H1 (cell line): ENCODE measurements around the gene PDHX. TPM values are rescaled to one million over a fixed set of nuclear protein-coding genes. Genes with fewer than 3 reads are reported as not detected.

Source experiments
- CTCF ChIA-PET: fragments of 300-600 bp; sonication (Branson Sonifier 250); formaldehyde crosslinking; loops from one replicate; lab custom pipeline; 2021; ENCODE audit not compliant: partially characterized antibody; lab: Charles Lee
- POLR2A ChIA-PET: fragments of 300-600 bp; sonication (Branson Sonifier 250); formaldehyde crosslinking; loops from one replicate; lab custom pipeline; 2021; ENCODE audit warnings: inconsistent platforms; ENCODE audit not compliant: partially characterized antibody; lab: Charles Lee
- DNase-seq, 2 experiments: peaks; one replicate each; pipeline versions ENCODE4 v3.0.0 to v3.0.0-alpha.2; 2010 to 2022; ENCODE audit warnings: low spot score in 2 of 2, low read depth in 1 of 2, mixed read lengths in 1 of 2
- FAIRE-seq: peaks from 2 replicates; lab custom pipeline; 2011; peaks lifted over from hg19 to GRCh38; lab: Jason Lieb, UNC
- H2AFZ ChIP-seq: 2 replicates; pipeline ENCODE4 v1.8.1; 2012; ENCODE audit warnings: low read length, inconsistent platforms
- H2AK5ac ChIP-seq: 2 replicates; pipeline ENCODE4 v1.6.1; 2013; ENCODE audit warnings: low read depth, low read length
- H2BK120ac ChIP-seq: replicated peaks from 2 replicates; pipeline ENCODE3; 2013; ENCODE audit warnings: low read depth, low read length, inconsistent platforms
- H2BK12ac ChIP-seq: 2 replicates; pipeline ENCODE4 v1.6.1; 2013; ENCODE audit warnings: low read depth, low read length
- H2BK15ac ChIP-seq: 2 replicates; pipeline ENCODE4 v1.6.1; 2013; ENCODE audit warnings: low read length
- H2BK20ac ChIP-seq: 2 replicates; pipeline ENCODE4 v1.6.1; 2013; ENCODE audit warnings: low read length
- H2BK5ac ChIP-seq: 2 replicates; pipeline ENCODE4 v1.6.1; 2013; ENCODE audit warnings: low read depth, low read length
- H3K14ac ChIP-seq: 2 replicates; pipeline ENCODE4 v1.6.1; 2013; ENCODE audit warnings: inconsistent platforms; ENCODE audit not compliant: insufficient read length
- H3K18ac ChIP-seq: 2 replicates; pipeline ENCODE4 v1.6.1; 2013; ENCODE audit warnings: low read length; ENCODE audit errors: extremely low read depth
- H3K23ac ChIP-seq: 2 replicates; pipeline ENCODE4 v1.6.1; 2013; ENCODE audit warnings: inconsistent platforms; ENCODE audit not compliant: insufficient read length
- H3K23me2 ChIP-seq: 2 replicates; pipeline ENCODE4 v1.6.1; 2013; ENCODE audit warnings: low read depth, low read length
- H3K27ac ChIP-seq: 2 replicates; pipeline ENCODE4 v1.6.1; 2011; ENCODE audit warnings: low read depth, low read length, inconsistent platforms
- H3K27me3 ChIP-seq, 4 experiments: replicated peaks in 1 of 4; 1 replicate in 1 of 4; 2 replicates in 3 of 4; pipeline versions ENCODE4 v1.6.1 to v1.8.1; 2011 to 2013; ENCODE audit warnings: low read length in 3 of 4, mild to moderate bottlenecking in 3 of 4, inconsistent platforms in 2 of 4, mixed read lengths in 2 of 4, moderate library complexity in 1 of 4; ENCODE audit not compliant: control insufficient read depth in 3 of 4, insufficient read depth in 3 of 4; ENCODE audit errors: extremely low read depth in 1 of 4
- H3K36me3 ChIP-seq, 4 experiments: 2 replicates each; pipeline versions ENCODE4 v1.6.1 to v1.8.1; 2011 to 2013; ENCODE audit warnings: mild to moderate bottlenecking in 4 of 4, low read length in 3 of 4, moderate library complexity in 2 of 4, control low read depth in 1 of 4, inconsistent platforms in 1 of 4; ENCODE audit not compliant: insufficient read depth in 4 of 4, control insufficient read depth in 2 of 4
- H3K4ac ChIP-seq: replicated peaks from 2 replicates; pipeline ENCODE3; 2013; ENCODE audit warnings: low read length, low read depth, mixed read lengths, inconsistent platforms; ENCODE audit not compliant: insufficient read length
- H3K4me1 ChIP-seq, 4 experiments: replicated peaks in 1 of 4; 1 replicate in 1 of 4; 2 replicates in 3 of 4; pipeline versions ENCODE4 v1.6.1 to v1.8.1; 2011 to 2013; ENCODE audit warnings: low read length in 3 of 4, inconsistent platforms in 2 of 4, mixed read lengths in 1 of 4; ENCODE audit not compliant: insufficient read depth in 4 of 4, control insufficient read depth in 3 of 4
- H3K4me2 ChIP-seq, 2 experiments: 2 replicates each; pipeline versions ENCODE4 v1.6.1 to v1.8.1; 2011 to 2013; ENCODE audit warnings: low read depth in 2 of 2, low read length in 2 of 2, control low read depth in 1 of 2, inconsistent platforms in 1 of 2, mild to moderate bottlenecking in 1 of 2; ENCODE audit not compliant: insufficient read depth in 1 of 2
- H3K4me3 ChIP-seq, 4 experiments: fragments of 200-600, 300-600 bp in 1 of 4; sonication (generic), shearing (Covaris generic), sonication (Bioruptor Twin) in 1 of 4; 2 replicates each; pipeline versions ENCODE4 v1.5.1 to v1.8.1; 2011 to 2016; ENCODE audit warnings: low read length in 4 of 4, low read depth in 3 of 4, control low read depth in 2 of 4, inconsistent platforms in 2 of 4, mild to moderate bottlenecking in 2 of 4, mixed read lengths in 1 of 4, moderate library complexity in 1 of 4; ENCODE audit not compliant: insufficient read depth in 2 of 4; ENCODE audit errors: extremely low read depth in 1 of 4
- H3K56ac ChIP-seq: replicated peaks from 2 replicates; pipeline ENCODE3; 2013; ENCODE audit warnings: low read depth, mild to moderate bottlenecking, mixed read lengths, low read length, inconsistent platforms; ENCODE audit not compliant: insufficient read length
- H3K79me1 ChIP-seq: 2 replicates; pipeline ENCODE4 v1.6.1; 2013; ENCODE audit warnings: low read depth, low read length, control low read depth
- H3K79me2 ChIP-seq, 2 experiments: 2 replicates each; pipeline versions ENCODE4 v1.6.1 to v1.8.1; 2012 to 2013; ENCODE audit warnings: low read length in 2 of 2, mild to moderate bottlenecking in 2 of 2, inconsistent platforms in 1 of 2; ENCODE audit not compliant: insufficient read depth in 2 of 2, control insufficient read depth in 1 of 2
- H3K9ac ChIP-seq, 4 experiments: replicated peaks in 1 of 4; 1 replicate in 1 of 4; 2 replicates in 3 of 4; pipeline versions ENCODE4 v1.6.1 to v1.8.1; 2011 to 2013; ENCODE audit warnings: low read depth in 3 of 4, low read length in 3 of 4, control low read depth in 2 of 4, mild to moderate bottlenecking in 2 of 4, moderate library complexity in 2 of 4, inconsistent platforms in 1 of 4; ENCODE audit errors: extremely low read depth in 1 of 4
- H3K9me3 ChIP-seq, 2 experiments: 2 replicates each; pipeline versions ENCODE4 v1.6.1 to v1.8.1; 2012 to 2013; ENCODE audit warnings: mild to moderate bottlenecking in 2 of 2, moderate library complexity in 2 of 2, control low read depth in 1 of 2, inconsistent platforms in 1 of 2, low read depth in 1 of 2, low read length in 1 of 2, mixed read lengths in 1 of 2; ENCODE audit not compliant: insufficient read depth in 2 of 2
- H4K20me1 ChIP-seq, 2 experiments: replicated peaks in 1 of 2; 2 replicates each; pipeline versions ENCODE3 to v1.8.1; 2011 to 2013; ENCODE audit warnings: inconsistent platforms in 2 of 2, low read length in 2 of 2, mild to moderate bottlenecking in 1 of 2; ENCODE audit not compliant: insufficient read depth in 2 of 2, control insufficient read depth in 1 of 2
- H4K5ac ChIP-seq: 2 replicates; pipeline ENCODE4 v1.6.1; 2013; ENCODE audit warnings: low read length, low read depth, mixed read lengths, inconsistent platforms; ENCODE audit not compliant: insufficient read length
- H4K8ac ChIP-seq: 2 replicates; pipeline ENCODE4 v1.8.0; 2013; ENCODE audit warnings: mild to moderate bottlenecking, moderate library complexity, low read length, inconsistent platforms; ENCODE audit not compliant: insufficient read depth; ENCODE audit errors: extremely low read depth
- H4K91ac ChIP-seq: replicated peaks from 2 replicates; pipeline ENCODE3; 2013; ENCODE audit warnings: low read length, mixed read lengths, inconsistent platforms; ENCODE audit not compliant: insufficient read length
- BACH1 ChIP-seq: IDR thresholded peaks from 2 replicates; pipeline ENCODE4 v1.6.1; 2012; ENCODE audit warnings: low read length, improper control_type of control experiment
- CHD1 ChIP-seq: IDR thresholded peaks from 2 replicates; pipeline ENCODE4 v1.6.1; 2012; ENCODE audit warnings: low read depth, low read length, improper control_type of control experiment
- CTBP2 ChIP-seq: IDR thresholded peaks from 2 replicates; pipeline ENCODE4 v1.7.0; 2011; ENCODE audit warnings: borderline replicate concordance, mild to moderate bottlenecking, moderate library complexity, mixed read lengths, low read length; ENCODE audit not compliant: insufficient read depth, insufficient read length
- EP300 ChIP-seq, 2 experiments: IDR thresholded peaks; 1 replicate in 1 of 2; 2 replicates in 1 of 2; pipeline ENCODE4 v1.6.1; 2011 to 2012; ENCODE audit warnings: low read depth in 2 of 2, low read length in 2 of 2, mild to moderate bottlenecking in 2 of 2, borderline replicate concordance in 1 of 2, inconsistent platforms in 1 of 2, moderate library complexity in 1 of 2
- GTF2F1 ChIP-seq: IDR thresholded peaks from 2 replicates; pipeline ENCODE4 v1.6.1; 2012; ENCODE audit warnings: low read depth, low read length, improper control_type of control experiment, borderline replicate concordance
- JUN ChIP-seq: IDR thresholded peaks from 2 replicates; pipeline ENCODE4 v1.6.1; 2011; ENCODE audit warnings: low read depth, mild to moderate bottlenecking, improper control_type of control experiment, low read length
- RNF2 ChIP-seq: fragments of 200-900, 300-1000 bp; sonication (generic); IDR thresholded peaks from 2 replicates; pipeline ENCODE4 v1.7.1; 2016; ENCODE audit warnings: borderline replicate concordance, low read depth, mild to moderate bottlenecking, antibody characterized with exemption, low read length; ENCODE audit not compliant: poor library complexity, severe bottlenecking; ENCODE audit errors: missing control alignments
- SAP30 ChIP-seq: fragments of 300-600 bp; sonication (generic); IDR thresholded peaks from 2 replicates; pipeline ENCODE4 v1.7.1; 2012; ENCODE audit warnings: low read length, moderate library complexity, mild to moderate bottlenecking, inconsistent platforms; ENCODE audit not compliant: insufficient read depth, insufficient replicate concordance
- TBP ChIP-seq: IDR thresholded peaks from 2 replicates; pipeline ENCODE4 v1.6.1; 2011; ENCODE audit warnings: low read depth, low read length, improper control_type of control experiment
- WGBS, 2 experiments: shearing (Covaris generic) in 1 of 2; methylation state at CpG; one replicate each; pipeline versions ENCODE4 v1.1.6 to v1.1.7; 2013 to 2015; ENCODE audit warnings: low lambda C conversion rate in 2 of 2, mixed read lengths in 2 of 2, inconsistent platforms in 1 of 2, low coverage in 1 of 2, missing lambda C conversion rate in 1 of 2; ENCODE audit not compliant: insufficient replicate concordance in 2 of 2, insufficient coverage in 1 of 2, insufficient read length in 1 of 2; ENCODE audit errors: extremely low coverage in 1 of 2, missing lambda C conversion rate in 1 of 2; 5-methylcytosine and 5-hydroxymethylcytosine counted together
- polyA plus RNA-seq, 7 experiments: library from polyadenylated mRNA; depleted of rRNA in 3 of 7; stranded (reverse) in 5 of 7; unstranded in 2 of 7; fragments of >200 nt in 5 of 7; fragments of 200-250 nt in 2 of 7; gene quantifications; 1 replicate in 5 of 7; 2 replicates in 1 of 7; 4 replicates in 1 of 7; pipeline versions ENCODE4 v1.2.1 to v1.2.3, GENCODE V29; 2011 to 2013; ENCODE audit warnings: missing spikeins in 2 of 7, mixed read lengths in 2 of 7
- total RNA-seq: library from RNA; stranded (reverse); fragmentation: NEBNext Ultra II Directional; extraction: Animal tissue kit (Norgen Biotek cat#: 25700); gene quantifications from 2 replicates; pipeline ENCODE4 v1.2.1, GENCODE V29; 2021
- TF ChIP-seq, protein P1 (sequence below): IDR thresholded peaks from 2 replicates; pipeline ENCODE4 v1.6.1; 2011; ENCODE audit warnings: low read depth, mild to moderate bottlenecking, low read length; ENCODE audit not compliant: insufficient read depth

Gene PDHX
- total and polyA plus RNA-seq, 2 of the 8 experiments (the other 6 are each of a cell fraction or from before 2014, with no cell fraction given), result 12.4 to 51.9 TPM

DNA sequence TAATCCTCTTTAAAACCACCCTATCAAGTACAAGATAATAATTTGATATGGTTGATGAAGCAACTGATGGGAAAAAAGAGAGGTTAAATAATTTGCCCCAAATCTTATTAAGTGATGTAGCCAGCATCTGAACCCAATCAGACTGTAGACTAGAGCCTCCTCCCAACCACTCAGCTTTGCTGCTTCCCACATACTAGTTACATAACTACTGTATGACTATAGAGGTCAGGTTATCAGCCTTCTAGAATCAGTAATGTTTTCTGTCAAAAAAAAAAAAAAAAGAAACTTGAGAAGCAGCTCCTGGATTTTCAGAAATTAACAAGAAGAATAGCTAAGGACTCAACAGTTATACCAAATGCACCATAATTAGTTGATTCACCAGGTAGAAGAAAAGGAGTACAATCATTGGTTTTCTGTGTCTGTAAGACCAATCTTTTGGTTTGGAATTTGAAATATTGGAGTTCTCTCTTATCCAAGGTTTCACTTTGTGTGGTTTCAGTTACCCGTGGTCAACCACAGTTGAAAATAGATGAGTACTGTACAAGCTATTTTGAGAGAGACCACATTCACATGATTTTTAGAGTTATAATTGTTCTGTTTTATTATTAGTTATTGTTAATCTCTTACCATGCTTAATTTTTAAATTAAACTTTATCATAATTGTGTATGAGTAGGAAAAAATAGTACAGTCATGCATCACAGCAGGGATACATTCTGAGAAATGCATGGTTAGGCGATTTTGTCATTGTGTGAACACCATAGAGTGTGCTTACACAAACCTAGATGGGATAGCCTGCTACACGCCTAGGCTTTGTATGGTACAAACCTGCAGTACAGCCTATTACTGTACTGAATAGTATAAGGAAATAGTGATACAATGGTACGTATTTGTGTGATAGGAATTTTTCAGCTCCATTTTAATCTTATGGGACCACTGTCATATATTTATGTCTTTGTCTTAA, 72.2 kb downstream of the PDHX start:
- no peak overlapping the region for H2AK5ac ChIP-seq
- no peak overlapping the region for H3K14ac ChIP-seq
- CTCF ChIA-PET, result interaction anchor here (0.6 to 1.7 kb wide), 2 partner anchors 22 to 424 kb away, joined by 3 read pairs; no protein-coding TSS in a partner anchor
- H3K4me3 ChIP-seq, result no peak overlapping the region
- no peak overlapping the region for H4K5ac ChIP-seq
- no peak overlapping the region for H2BK12ac ChIP-seq
- H3K18ac ChIP-seq, result no peak overlapping the region
- no peak overlapping the region for H3K4me2 ChIP-seq
- peaks cover 0 to 22% (median 2%) of the 10 kb centered on the region in 4 experiments; a peak in 2 of 8 replicates for H3K36me3 ChIP-seq
- no peaks in the 10 kb centered on the region for H3K79me2 ChIP-seq
- no peak overlapping the region for H2BK20ac ChIP-seq
- H4K91ac ChIP-seq, result no peak overlapping the region
- H3K23me2 ChIP-seq, result no peaks in the 10 kb centered on the region
- H3K9ac ChIP-seq, result no peak overlapping the region
- no peak overlapping the region for H3K56ac ChIP-seq
- H3K4me1 ChIP-seq, result no peaks in the 10 kb centered on the region
- H2AFZ ChIP-seq, result no peak overlapping the region
- no peak overlapping the region for H2BK5ac ChIP-seq
- no peak overlapping the region for H3K27ac ChIP-seq
- H4K20me1 ChIP-seq, result no peaks in the 10 kb centered on the region
- FAIRE-seq (no peak), DNase-seq (no peak)
- H2BK15ac ChIP-seq, result no peak overlapping the region
- no peak overlapping the region for H3K23ac ChIP-seq
- H3K79me1 ChIP-seq, result no peaks in the 10 kb centered on the region
- H2BK120ac ChIP-seq, result no peak overlapping the region
- H3K9me3 ChIP-seq, result no peaks in the 10 kb centered on the region
- POLR2A ChIA-PET, result interaction anchor here (1.1 kb wide), 1 partner anchor 10 kb away, joined by 3 read pairs; no protein-coding TSS in a partner anchor
- WGBS, 2 experiments, result 84% methylated on average over 4 of the region's 4 CpGs; no CpG with 5 or more reads in 1 of the 2 experiments
- H4K8ac ChIP-seq, result no peak overlapping the region
- H3K27me3 ChIP-seq, result no peaks in the 10 kb centered on the region
- H3K4ac ChIP-seq, result no peak overlapping the region
- TF ChIP-seq JUN, result no peak
- no peak for TF ChIP-seq CHD1
- no peak for TF ChIP-seq CTBP2
- TF ChIP-seq RNF2, result no peak
- TF ChIP-seq GTF2F1, result no peak
- no peak for TF ChIP-seq SAP30
- TF ChIP-seq BACH1, result no peak
- TF ChIP-seq TBP, result no peak
- no peak for TF ChIP-seq EP300 (IDR thresholded peaks at IDR 0.05; ENCODE audit: borderline replicate concordance in 1 of 2, low read depth in 2 of 2, low read length in 2 of 2)
- TF ChIP-seq, protein P1, sequence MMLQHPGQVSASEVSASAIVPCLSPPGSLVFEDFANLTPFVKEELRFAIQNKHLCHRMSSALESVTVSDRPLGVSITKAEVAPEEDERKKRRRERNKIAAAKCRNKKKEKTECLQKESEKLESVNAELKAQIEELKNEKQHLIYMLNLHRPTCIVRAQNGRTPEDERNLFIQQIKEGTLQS, result no peak
